IPS-18c (cell line): ENCODE results near the gene PIP4P1.
"Not testable (repeated sequence)": the region's sequence is repeated elsewhere in the genome, so short reads cannot be mapped to it uniquely, and the experiment has no call there.

ENCODE experiments used
- H3K4me3 ChIP-seq: 2 replicates; pipeline ENCODE4 v1.7.0; 2013; ENCODE audit warnings: low read depth, mild to moderate bottlenecking, low read length, moderate library complexity; ENCODE audit not compliant: insufficient read depth
- H3K9me3 ChIP-seq: one replicate; pipeline ENCODE4 v1.6.1; 2013; ENCODE audit warnings: mild to moderate bottlenecking, low read length, moderate library complexity; ENCODE audit not compliant: control insufficient read depth, insufficient read depth

The PIP4P1 gene

GRCh38 chr14:20461225-20462141 lies at the start of gene PIP4P1:
Gene PIP4P1, minus strand, starts transcription at chr14:20461434. Its CDS starts 109 bp downstream, at chr14:20461325.
- no peaks in the 10 kb centered on the region for H3K9me3 ChIP-seq
- peak within 1 kb of the TSS; percentile 86 for H3K4me3 ChIP-seq

GRCh38 chr14:20508367-20508766 lies 47.1 kb upstream of the PIP4P1 start:
- Histone ChIP-seq H3K9me3 (peaks cover 3% of the 10 kb centered on the region), H3K4me3 (no peak overlapping the region)

- H3K9me3 ChIP-seq, H3K4me3 ChIP-seq: not testable (repeated sequence)
Measured at GRCh38 chr14:20507537-20507936, 46.3 kb upstream of the PIP4P1 start.

GRCh38 chr14:20506752-20507151 lies 45.5 kb upstream of the PIP4P1 start:
- not testable (repeated sequence) for H3K9me3 ChIP-seq, H3K4me3 ChIP-seq

GRCh38 chr14:20506276-20506675 lies 45.0 kb upstream of the PIP4P1 start:
- H3K4me3 ChIP-seq, H3K9me3 ChIP-seq: not testable (repeated sequence)

GRCh38 chr14:20503898-20504297 lies 42.7 kb upstream of the PIP4P1 start:
- no peak overlapping the region for H3K4me3 ChIP-seq
- H3K9me3 ChIP-seq, result peaks cover 3% of the 10 kb centered on the region

GRCh38 chr14:20501346-20501745 lies 40.1 kb upstream of the PIP4P1 start:
- H3K9me3 ChIP-seq, result peaks cover 3% of the 10 kb centered on the region
- H3K4me3 ChIP-seq, result no peak overlapping the region

- H3K4me3 ChIP-seq, result no peak overlapping the region
- peaks cover 2% of the 10 kb centered on the region for H3K9me3 ChIP-seq
Measured at GRCh38 chr14:20499881-20500280, 38.6 kb upstream of the PIP4P1 start.

GRCh38 chr14:20499108-20499507 lies 37.9 kb upstream of the PIP4P1 start:
- no peak overlapping the region; the same call in 1 of the 2 replicates for H3K4me3 ChIP-seq
- no peaks in the 10 kb centered on the region for H3K9me3 ChIP-seq

- H3K9me3 ChIP-seq, result no peaks in the 10 kb centered on the region
- no peak overlapping the region for H3K4me3 ChIP-seq
Measured at GRCh38 chr14:20498622-20499021, 37.4 kb upstream of the PIP4P1 start.

GRCh38 chr14:20494935-20495766 lies 33.9 kb upstream of the PIP4P1 start:
- no peak overlapping the region for H3K4me3 ChIP-seq
- no peaks in the 10 kb centered on the region for H3K9me3 ChIP-seq

- no peak overlapping the region for H3K4me3 ChIP-seq
- no peaks in the 10 kb centered on the region for H3K9me3 ChIP-seq
Measured at GRCh38 chr14:20493634-20494033, 32.4 kb upstream of the PIP4P1 start.

- Histone ChIP-seq H3K9me3 (no peaks in the 10 kb centered on the region), H3K4me3 (no peak overlapping the region)
Measured at GRCh38 chr14:20492486-20492885, 31.3 kb upstream of the PIP4P1 start.

GRCh38 chr14:20490563-20490962 lies 29.3 kb upstream of the PIP4P1 start:
- Histone ChIP-seq H3K9me3 (no peaks in the 10 kb centered on the region), H3K4me3 (no peak overlapping the region)

GRCh38 chr14:20489093-20489994 lies 28.1 kb upstream of the PIP4P1 start:
- no peaks in the 10 kb centered on the region for H3K9me3 ChIP-seq
- H3K4me3 ChIP-seq, result no peak overlapping the region

- Histone ChIP-seq H3K9me3 (no peaks in the 10 kb centered on the region), H3K4me3 (no peak overlapping the region)
Measured at GRCh38 chr14:20487396-20487725, 26.1 kb upstream of the PIP4P1 start.

GRCh38 chr14:20486684-20487395 lies 25.6 kb upstream of the PIP4P1 start:
- no peak overlapping the region for H3K4me3 ChIP-seq

More at GRCh38 chr14:20486684-20487395, 25.6 kb upstream of the PIP4P1 start:
- H3K9me3 ChIP-seq, result no peaks in the 10 kb centered on the region
